Activated naive CD4-positive, alpha-beta T cell treated with anti-CD3 and anti-CD28 coated beads, Interleukin-2, amount 50 U/mL, for 24 hours (primary cell): ENCODE measurements around the gene PPP2R3C.
"Not testable (repeated sequence)": the region's sequence is repeated elsewhere in the genome, so short reads cannot be mapped to it uniquely, and the experiment has no call there.

Experiments used
- H3K27ac Mint-ChIP-seq: one replicate; pipeline ENCODE4 v1.8.0; 2021; ENCODE audit warnings: mild to moderate bottlenecking, mixed read lengths
- H3K27me3 Mint-ChIP-seq: one replicate; pipeline ENCODE4 v1.8.0; 2021; ENCODE audit warnings: mixed read lengths
- H3K36me3 Mint-ChIP-seq: one replicate; pipeline ENCODE4 v1.8.0; 2021; ENCODE audit warnings: mixed read lengths
- H3K4me1 Mint-ChIP-seq: one replicate; pipeline ENCODE4 v1.8.0; 2021; ENCODE audit warnings: mixed read lengths
- H3K4me3 Mint-ChIP-seq: one replicate; pipeline ENCODE4 v1.8.0; 2021; ENCODE audit warnings: mild to moderate bottlenecking, mixed read lengths
- H3K9me3 Mint-ChIP-seq: one replicate; pipeline ENCODE4 v1.8.0; 2021; ENCODE audit warnings: mixed read lengths

The PPP2R3C gene

DNA sequence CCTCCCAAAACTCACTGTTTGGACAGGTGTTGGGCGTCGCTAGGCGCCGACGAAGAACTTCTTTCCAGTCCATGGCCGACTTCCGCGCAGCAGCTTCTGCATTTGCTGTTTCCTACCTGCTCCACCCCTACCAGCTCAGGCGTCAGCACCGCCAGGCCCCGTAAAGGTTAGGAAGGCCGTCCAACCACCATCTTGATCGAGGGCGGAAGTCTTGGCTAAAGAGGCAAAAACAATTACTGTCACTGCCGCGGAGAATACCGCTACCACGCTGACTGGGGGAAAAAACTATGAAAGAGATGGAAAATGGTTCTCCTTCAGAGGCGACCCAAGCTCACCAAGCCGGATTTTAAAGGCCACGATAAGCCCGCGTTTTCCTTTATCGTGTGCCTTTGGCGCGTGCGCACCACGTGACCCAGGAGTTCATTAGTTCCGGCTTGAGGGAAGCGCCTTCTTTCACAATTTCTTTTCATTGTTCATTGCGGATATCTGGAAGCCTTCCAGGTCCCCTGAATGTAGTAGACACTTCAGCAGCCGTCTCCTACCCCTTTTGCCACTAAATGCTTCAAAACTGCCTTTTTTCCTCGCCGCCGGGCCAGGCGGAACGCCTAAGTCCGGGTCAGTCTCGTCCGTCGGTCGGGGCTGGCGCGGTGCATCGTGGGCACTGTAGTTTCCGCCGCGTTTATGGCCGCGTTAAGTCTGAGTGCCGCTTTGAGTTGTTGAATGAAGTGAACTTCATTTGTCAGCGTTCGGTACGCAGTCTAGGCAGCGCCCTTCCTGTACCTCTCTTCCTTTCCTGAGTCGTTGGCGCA lies at the start of gene PPP2R3C, which contains the start of gene PRORP:
TSS of gene PPP2R3C (minus strand) at position 104 of the 809 bp plus-strand sequence. CDS start at position 73, 31 bp downstream.
TSS of gene PRORP (plus strand) at position 666 of the 809 bp plus-strand sequence. CDS start 694 bp downstream, outside the sequence.
- peak within 1 kb of the TSS; percentile 97 for H3K4me3 Mint-ChIP-seq
- peaks cover 10% of the 10 kb centered on the region for H3K36me3 Mint-ChIP-seq
- H3K27me3 Mint-ChIP-seq: no peaks in the 10 kb centered on the region
- H3K27ac Mint-ChIP-seq: peak within 1 kb of the TSS; percentile 100
- no peaks in the 10 kb centered on the region for H3K9me3 Mint-ChIP-seq
- H3K4me1 Mint-ChIP-seq: peaks cover 69% of the 10 kb centered on the region

DNA sequence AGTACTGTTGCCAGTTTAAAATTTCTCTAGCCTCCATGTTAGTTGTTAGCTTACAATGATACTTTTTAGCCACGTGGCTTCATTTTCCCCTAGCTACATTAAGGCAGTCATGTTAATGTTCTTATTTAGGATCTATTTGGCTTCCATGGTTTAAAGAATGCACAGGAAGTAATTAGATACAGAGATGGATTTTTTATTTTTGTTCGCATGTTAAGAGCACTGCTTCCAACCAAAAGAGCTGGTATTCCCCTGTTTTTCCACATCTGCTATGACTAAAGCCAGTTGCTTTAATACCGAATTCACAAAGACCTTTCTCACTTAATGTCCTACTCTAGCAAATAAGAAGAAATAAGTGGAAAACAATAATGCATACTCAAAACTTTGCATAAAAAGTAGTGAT lies 45.7 kb upstream of the PPP2R3C start:
- H3K9me3 Mint-ChIP-seq: peaks cover 4% of the 10 kb centered on the region
- no peak overlapping the region for H3K27ac Mint-ChIP-seq
- H3K36me3 Mint-ChIP-seq: peaks cover 26% of the 10 kb centered on the region

DNA sequence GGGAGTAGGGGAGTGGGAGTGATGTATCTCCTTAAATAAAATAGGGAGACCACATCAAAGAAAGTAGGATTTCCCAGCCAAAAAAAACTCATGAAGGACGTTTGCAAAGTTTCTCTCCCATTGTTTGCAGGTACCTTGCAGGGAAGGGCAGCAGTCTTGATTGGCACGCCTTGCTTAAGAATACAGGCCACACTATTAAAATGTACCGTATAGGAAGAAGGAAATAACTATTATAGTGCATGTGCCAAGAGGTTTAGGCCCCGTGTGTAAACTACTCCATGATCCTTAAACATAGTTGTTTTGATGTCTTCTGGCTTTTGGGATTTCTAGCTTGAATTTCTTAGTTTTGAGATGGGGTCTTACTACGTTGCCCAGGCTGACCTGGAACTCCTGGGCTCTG lies 43.1 kb upstream of the PPP2R3C start:
- Mint-ChIP-seq H3K27ac (no peak overlapping the region), H3K27me3 (no peaks in the 10 kb centered on the region), H3K36me3 (peaks cover 20% of the 10 kb centered on the region), H3K4me1 (peaks cover 33% of the 10 kb centered on the region), H3K4me3 (no peak overlapping the region), H3K9me3 (peaks cover 4% of the 10 kb centered on the region)

More for the DNA sequence above, 45.7 kb upstream of the PPP2R3C start:
- Mint-ChIP-seq H3K4me1 (peaks cover 14% of the 10 kb centered on the region), H3K27me3 (no peaks in the 10 kb centered on the region), H3K4me3 (no peak overlapping the region)

DNA sequence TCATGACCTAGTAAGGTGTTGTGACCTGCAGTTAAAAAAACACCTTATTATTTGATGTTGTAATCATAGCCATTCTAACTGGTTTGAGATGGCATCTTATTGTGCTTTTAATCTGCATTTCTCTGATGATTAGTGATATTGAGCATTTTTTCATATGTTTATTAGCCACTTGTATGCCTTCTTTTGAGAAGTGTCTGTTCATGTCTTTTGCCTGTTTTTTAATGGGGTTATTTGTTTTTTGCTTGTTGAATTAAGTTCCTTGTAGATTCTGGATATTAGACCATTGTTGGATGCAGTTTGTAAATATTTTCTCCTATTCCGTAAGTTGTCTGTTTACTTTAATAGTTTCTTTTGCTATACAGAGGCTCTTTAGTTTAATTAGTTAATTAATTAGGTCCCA lies 41.6 kb upstream of the PPP2R3C start:
- Mint-ChIP-seq H3K4me3 (no peak overlapping the region), H3K27ac (no peak overlapping the region), H3K27me3 (no peaks in the 10 kb centered on the region), H3K36me3 (peaks cover 16% of the 10 kb centered on the region), H3K4me1 (peaks cover 35% of the 10 kb centered on the region), H3K9me3 (no peaks in the 10 kb centered on the region)

DNA sequence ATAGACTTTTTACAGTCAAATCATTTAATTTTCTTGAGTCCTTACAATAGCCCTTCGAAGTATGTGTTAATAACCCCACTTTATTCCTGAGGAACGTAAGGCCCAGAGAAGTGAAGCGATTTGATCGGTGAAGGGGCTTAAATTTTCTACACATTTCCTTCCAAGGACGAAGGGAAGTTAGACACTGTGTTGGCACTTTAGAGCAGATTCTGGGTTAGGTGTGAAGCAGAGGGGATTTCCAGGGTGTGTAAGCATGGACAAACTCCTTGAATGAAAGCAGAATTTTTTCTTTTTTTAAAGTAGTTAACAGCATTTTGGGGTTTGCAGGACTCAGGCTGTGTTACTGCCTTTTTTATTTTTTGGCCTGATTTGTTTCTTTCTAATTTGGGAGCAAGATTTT lies 39.4 kb upstream of the PPP2R3C start:
- Mint-ChIP-seq H3K27ac (peak overlapping the region; percentile 11), H3K27me3 (no peaks in the 10 kb centered on the region), H3K4me1 (peaks cover 43% of the 10 kb centered on the region), H3K9me3 (no peaks in the 10 kb centered on the region), H3K4me3 (no peak overlapping the region), H3K36me3 (peaks cover 19% of the 10 kb centered on the region)

DNA sequence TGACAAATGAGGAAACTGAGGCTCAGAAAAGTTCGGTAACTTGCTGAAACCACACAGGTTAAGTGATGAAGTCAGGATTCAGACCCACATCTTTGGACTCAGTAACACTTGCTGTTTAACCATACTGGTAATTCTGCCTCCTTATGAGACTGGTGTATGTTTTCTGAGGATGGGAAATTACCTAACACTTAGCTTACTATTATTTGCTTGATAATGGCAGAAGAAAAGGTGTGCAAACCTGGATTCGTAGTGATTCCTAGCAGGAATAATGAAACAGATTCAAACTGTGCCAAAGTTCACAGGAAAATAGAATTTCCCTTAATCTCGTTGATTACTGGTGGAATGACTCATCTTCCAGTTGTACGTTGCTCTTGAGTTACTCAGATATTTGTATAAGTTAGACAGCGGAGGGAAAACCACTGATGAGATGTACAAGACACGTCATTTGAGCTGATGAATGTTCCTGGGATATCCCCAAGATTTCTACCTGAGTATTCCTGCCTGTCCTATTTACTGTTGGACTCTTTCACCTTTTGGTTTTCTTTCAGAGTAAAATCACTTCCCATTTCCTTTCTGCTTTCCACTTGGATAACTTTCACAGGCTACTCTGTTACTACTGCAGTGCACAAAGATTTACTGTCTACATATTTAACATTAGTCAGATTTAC lies 38.1 kb upstream of the PPP2R3C start:
- Mint-ChIP-seq H3K4me3 (no peak overlapping the region), H3K27ac (no peak overlapping the region), H3K9me3 (no peaks in the 10 kb centered on the region), H3K36me3 (peaks cover 12% of the 10 kb centered on the region), H3K4me1 (peaks cover 54% of the 10 kb centered on the region), H3K27me3 (no peaks in the 10 kb centered on the region)

DNA sequence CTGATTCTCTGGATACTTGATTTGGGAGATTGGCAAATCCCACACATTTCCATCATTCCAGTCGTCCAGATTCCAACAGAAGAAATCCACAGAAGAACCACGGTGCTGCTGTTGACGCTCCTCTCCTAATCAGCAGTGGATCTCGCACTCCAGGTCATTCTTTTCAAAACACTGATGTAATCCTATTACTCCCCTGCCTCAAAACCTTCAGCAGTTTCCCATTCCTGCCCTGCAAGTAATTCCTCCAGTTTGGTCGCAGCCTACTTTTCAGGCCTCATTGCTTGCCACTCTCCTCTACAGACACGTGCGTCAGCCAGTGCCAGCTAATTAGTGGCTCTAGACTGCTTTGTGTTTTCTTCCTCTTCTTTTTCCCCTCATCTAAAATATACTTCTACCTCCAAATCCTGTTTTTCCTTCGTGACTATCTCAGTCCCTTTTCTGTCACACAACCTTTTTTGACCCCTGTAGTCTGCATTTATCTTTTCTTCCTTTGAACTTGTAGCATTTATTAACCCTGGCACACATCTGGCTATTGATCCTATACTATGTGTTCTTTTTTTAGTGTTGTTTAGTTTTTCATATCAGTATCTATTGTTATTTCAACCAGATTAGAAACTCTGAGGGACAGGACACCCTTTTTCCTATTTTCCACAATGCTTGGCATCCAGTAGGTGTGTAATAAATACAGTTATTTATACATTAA lies 37.3 kb upstream of the PPP2R3C start:
- Mint-ChIP-seq H3K27me3 (no peaks in the 10 kb centered on the region), H3K9me3 (no peaks in the 10 kb centered on the region), H3K4me3 (no peak overlapping the region), H3K36me3 (peaks cover 12% of the 10 kb centered on the region), H3K4me1 (peaks cover 62% of the 10 kb centered on the region), H3K27ac (peak overlapping the region; percentile 3)

DNA sequence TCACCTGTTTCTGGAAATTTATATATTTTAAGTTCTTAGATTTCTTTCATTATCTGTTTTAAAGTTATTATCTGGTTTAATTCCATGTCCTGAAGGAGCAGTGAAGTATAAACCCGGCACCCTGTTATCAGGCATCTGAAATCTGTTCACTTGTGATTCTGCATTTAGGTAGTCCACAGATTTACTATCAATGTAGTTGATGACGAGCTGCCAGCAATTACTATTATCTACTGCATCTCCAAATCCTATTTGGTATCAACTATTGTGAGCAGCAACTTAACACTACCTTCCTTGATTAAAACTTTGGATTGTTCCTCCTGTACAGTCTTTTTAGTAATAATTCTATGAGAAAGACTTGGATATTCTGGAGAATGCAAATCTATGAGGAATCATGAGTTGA lies 36.7 kb upstream of the PPP2R3C start:
- Mint-ChIP-seq H3K27me3 (no peaks in the 10 kb centered on the region), H3K9me3 (no peaks in the 10 kb centered on the region), H3K4me1 (peaks cover 65% of the 10 kb centered on the region), H3K27ac (no peak overlapping the region), H3K36me3 (peaks cover 12% of the 10 kb centered on the region), H3K4me3 (no peak overlapping the region)

DNA sequence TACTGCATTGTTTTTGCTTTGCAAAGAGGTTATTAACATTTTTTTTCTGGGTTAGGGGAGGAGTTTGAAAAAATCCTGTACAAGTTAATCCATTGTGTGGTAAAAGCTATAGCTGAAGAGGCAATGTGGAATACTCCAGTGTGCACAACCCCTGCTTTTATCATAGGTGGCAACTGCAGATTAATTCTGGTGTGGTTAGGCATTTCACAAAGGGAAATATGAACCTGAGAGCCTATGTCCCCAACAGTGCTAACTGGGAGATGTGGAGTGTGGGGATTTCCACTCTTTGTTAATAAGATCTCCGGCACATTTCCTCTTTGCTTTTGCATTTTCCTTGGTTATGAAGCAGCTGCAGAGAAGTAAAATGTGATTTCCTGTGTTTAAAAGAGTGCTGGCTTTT lies 34.2 kb upstream of the PPP2R3C start:
- no peaks in the 10 kb centered on the region for H3K27me3 Mint-ChIP-seq
- H3K36me3 Mint-ChIP-seq: peaks cover 10% of the 10 kb centered on the region
- H3K27ac Mint-ChIP-seq: no peak overlapping the region
- H3K4me1 Mint-ChIP-seq: peaks cover 50% of the 10 kb centered on the region
- H3K4me3 Mint-ChIP-seq: peak overlapping the region; percentile 30
- no peaks in the 10 kb centered on the region for H3K9me3 Mint-ChIP-seq

DNA sequence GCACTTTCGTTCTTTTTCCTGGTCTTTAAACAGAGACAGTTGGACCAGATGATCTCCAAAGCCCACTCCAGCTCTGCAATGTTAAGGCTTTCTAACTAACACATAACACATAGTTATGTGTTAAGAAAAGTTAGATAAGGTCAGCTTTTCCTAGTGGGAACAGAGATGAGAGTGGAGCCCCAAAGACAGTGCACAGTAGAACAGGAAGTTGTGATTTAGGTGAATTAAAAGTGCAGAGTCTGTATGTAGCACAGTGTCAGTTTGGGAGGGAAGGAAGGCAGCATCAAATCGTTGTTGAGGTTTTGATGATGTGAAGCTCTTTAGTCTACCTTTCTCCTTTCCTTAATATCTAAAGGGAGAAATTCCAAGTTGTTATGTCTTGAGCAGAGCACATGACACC lies 32.2 kb upstream of the PPP2R3C start:
- no peak overlapping the region for H3K4me3 Mint-ChIP-seq
- H3K9me3 Mint-ChIP-seq: no peaks in the 10 kb centered on the region
- H3K27ac Mint-ChIP-seq: peak overlapping the region; percentile 46
- H3K4me1 Mint-ChIP-seq: peaks cover 42% of the 10 kb centered on the region
- H3K36me3 Mint-ChIP-seq: peaks cover 10% of the 10 kb centered on the region
- no peaks in the 10 kb centered on the region for H3K27me3 Mint-ChIP-seq

DNA sequence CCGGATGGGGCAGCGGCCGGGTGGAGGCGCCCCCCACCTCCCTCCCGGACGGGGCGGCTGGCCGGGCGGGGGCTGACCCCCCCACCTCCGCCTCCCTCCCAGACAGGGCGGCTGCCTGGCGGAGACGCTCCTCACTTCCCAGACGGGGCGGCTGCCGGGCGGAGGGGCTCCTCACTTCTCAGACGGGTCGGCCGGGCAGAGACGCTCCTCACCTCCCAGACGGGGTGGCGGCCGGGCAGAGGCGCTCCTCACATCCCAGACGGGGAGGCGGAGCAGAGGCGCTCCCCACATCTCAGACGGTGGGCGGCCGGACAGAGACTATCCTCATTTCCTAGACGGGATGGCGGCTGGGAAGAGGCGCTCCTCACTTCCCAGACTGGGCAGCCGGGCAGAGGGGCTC lies 30.7 kb upstream of the PPP2R3C start:
- H3K36me3 Mint-ChIP-seq, H3K9me3 Mint-ChIP-seq, H3K4me3 Mint-ChIP-seq, H3K27ac Mint-ChIP-seq, H3K27me3 Mint-ChIP-seq: not testable (repeated sequence)
- H3K4me1 Mint-ChIP-seq: peaks cover 42% of the 10 kb centered on the region

DNA sequence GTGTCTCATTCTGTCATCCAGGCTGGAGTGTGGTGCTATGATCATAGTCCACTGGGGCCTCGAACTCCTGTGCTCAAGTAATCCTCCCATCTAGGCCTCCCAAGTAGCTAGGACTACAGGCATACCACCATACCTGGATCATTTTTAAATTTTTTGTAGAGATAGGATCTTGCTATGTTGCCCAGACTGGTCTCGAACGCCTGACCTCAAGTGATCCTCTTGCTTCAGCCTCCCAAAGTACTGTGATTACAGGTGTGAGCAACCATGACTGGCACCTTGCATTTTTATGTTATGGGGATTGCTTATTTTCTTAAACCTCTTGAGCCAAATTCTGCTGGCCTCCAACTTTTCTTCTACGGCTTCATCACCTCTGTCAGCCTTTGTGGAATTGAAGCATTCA lies 27.4 kb upstream of the PPP2R3C start:
- Mint-ChIP-seq H3K36me3 (peaks cover 9% of the 10 kb centered on the region), H3K27ac (no peak overlapping the region), H3K9me3 (no peaks in the 10 kb centered on the region), H3K4me1 (peaks cover 25% of the 10 kb centered on the region), H3K4me3 (no peak overlapping the region), H3K27me3 (no peaks in the 10 kb centered on the region)

DNA sequence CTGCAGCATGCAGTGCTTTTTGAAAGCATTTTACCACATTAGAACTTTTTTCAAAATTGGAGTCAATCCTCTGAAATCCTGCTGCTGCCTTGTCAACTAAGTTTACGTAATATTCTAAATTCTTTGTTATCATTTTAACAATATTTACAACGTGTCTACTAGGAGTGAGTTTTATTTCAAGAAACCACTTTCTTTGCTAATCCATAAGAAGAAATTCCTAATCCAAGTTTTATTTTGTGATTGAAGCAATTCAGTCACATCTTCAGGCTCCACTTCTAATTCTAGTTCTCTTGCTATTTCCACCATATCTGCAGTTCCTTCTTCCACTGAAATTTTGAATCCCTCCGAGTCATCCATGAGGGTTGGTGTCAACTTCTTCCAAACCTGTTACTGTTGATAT lies 25.9 kb upstream of the PPP2R3C start:
- Mint-ChIP-seq H3K36me3 (peaks cover 9% of the 10 kb centered on the region), H3K4me1 (peaks cover 16% of the 10 kb centered on the region), H3K4me3 (no peak overlapping the region), H3K9me3 (no peaks in the 10 kb centered on the region), H3K27me3 (no peaks in the 10 kb centered on the region), H3K27ac (no peak overlapping the region)

DNA sequence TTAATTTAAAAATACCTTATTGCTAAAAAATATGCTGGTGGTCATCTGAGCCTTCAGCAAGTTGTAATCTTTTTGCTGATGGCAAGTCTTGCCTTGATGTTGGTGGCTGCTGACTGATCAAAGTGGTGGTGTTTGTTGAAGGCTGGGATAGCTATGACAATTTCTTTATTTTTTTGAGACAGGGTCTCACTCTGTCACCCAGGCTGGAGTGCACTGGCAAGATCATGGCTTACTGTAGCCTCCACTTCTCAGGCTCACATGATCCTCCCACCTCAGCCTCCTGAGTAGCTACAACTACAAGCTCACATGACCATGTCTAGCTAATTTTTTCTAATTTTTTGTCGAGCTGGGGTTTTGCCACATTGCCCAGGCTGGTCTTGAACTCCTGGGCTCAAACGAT lies 25.4 kb upstream of the PPP2R3C start:
- H3K27me3 Mint-ChIP-seq: no peaks in the 10 kb centered on the region
- H3K36me3 Mint-ChIP-seq: peaks cover 9% of the 10 kb centered on the region
- H3K27ac Mint-ChIP-seq: no peak overlapping the region
- no peaks in the 10 kb centered on the region for H3K9me3 Mint-ChIP-seq
- peaks cover 16% of the 10 kb centered on the region for H3K4me1 Mint-ChIP-seq
- no peak overlapping the region for H3K4me3 Mint-ChIP-seq

DNA sequence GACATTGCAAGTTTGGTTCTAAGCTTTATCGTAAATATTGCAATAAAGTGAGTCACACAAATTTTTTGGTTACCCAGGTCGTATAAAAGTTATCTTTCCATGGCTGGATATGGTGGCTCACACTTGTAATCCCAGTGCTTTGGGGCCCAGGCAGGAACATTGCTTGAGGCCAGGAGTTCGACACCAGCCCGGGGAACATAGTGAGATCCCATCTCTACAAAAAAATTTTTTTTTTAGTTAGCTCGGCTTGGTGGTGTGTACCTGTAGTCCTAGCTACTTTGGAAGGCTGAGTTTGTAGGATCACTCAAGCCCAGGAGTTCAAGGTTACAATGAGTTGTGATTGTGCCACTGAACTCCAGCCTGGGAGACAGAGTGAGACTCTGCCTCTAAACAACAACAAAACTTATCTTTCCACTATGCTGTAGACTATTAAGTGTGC lies 24.9 kb upstream of the PPP2R3C start:
- peaks cover 9% of the 10 kb centered on the region for H3K36me3 Mint-ChIP-seq
- H3K4me1 Mint-ChIP-seq: peaks cover 16% of the 10 kb centered on the region
- H3K27me3 Mint-ChIP-seq: no peaks in the 10 kb centered on the region
- H3K9me3 Mint-ChIP-seq: no peaks in the 10 kb centered on the region
- no peak overlapping the region for H3K27ac Mint-ChIP-seq
- H3K4me3 Mint-ChIP-seq: no peak overlapping the region

DNA sequence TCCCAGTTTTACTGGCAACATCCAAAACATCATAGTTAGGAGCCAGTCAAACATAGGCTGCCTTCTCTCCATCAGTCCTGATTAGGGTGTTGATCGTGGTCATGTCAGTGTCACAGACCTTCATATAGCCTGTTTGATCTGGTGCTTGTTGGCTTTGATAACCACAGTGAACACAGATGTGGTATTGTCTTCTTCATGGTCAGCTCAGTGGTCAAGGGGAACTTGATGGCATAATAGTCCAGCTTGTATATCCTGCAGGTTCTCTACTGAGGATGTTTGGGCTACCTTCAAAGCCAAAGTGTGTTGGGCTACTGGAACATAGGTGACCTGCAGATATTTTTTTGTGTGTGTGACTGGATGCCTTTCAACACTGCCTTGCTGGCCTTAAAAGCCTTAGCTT lies 22.2 kb upstream of the PPP2R3C start:
- peaks cover 6% of the 10 kb centered on the region for H3K36me3 Mint-ChIP-seq
- H3K4me3 Mint-ChIP-seq: no peak overlapping the region
- no peak overlapping the region for H3K27ac Mint-ChIP-seq
- H3K9me3 Mint-ChIP-seq: no peaks in the 10 kb centered on the region
- H3K27me3 Mint-ChIP-seq: no peaks in the 10 kb centered on the region
- peaks cover 17% of the 10 kb centered on the region for H3K4me1 Mint-ChIP-seq
